IPS-18c (cell line): ENCODE data around the gene TMEM52B.
"Not testable (repeated sequence)": the region's sequence is repeated elsewhere in the genome, so short reads cannot be mapped to it uniquely, and the experiment has no call there.

Experiments used
- H3K4me3 ChIP-seq: 2 replicates; pipeline ENCODE4 v1.7.0; 2013; ENCODE audit warnings: low read depth, mild to moderate bottlenecking, low read length, moderate library complexity; ENCODE audit not compliant: insufficient read depth
- H3K9me3 ChIP-seq: one replicate; pipeline ENCODE4 v1.6.1; 2013; ENCODE audit warnings: mild to moderate bottlenecking, low read length, moderate library complexity; ENCODE audit not compliant: control insufficient read depth, insufficient read depth

The TMEM52B gene

GRCh38 chr12:10220398-10221077, 41.7 kb downstream of the TMEM52B start:
- Histone ChIP-seq H3K9me3 (no peaks in the 10 kb centered on the region), H3K4me3 (no peak overlapping the region)

GRCh38 chr12:10221846-10222245, 43.0 kb downstream of the TMEM52B start:
- no peak overlapping the region for H3K4me3 ChIP-seq
- no peaks in the 10 kb centered on the region for H3K9me3 ChIP-seq

- no peak overlapping the region for H3K4me3 ChIP-seq
- no peaks in the 10 kb centered on the region for H3K9me3 ChIP-seq
Measured at GRCh38 chr12:10223208-10223607, 44.4 kb downstream of the TMEM52B start.

- not testable (repeated sequence) for H3K4me3 ChIP-seq
Measured at GRCh38 chr12:10225426-10225825, 46.6 kb downstream of the TMEM52B start.

GRCh38 chr12:10226086-10226485, 47.3 kb downstream of the TMEM52B start:
- Histone ChIP-seq H3K4me3 (no peak overlapping the region), H3K9me3 (no peaks in the 10 kb centered on the region)

More at GRCh38 chr12:10225426-10225825, 46.6 kb downstream of the TMEM52B start:
- not testable (repeated sequence) for H3K9me3 ChIP-seq

GRCh38 chr12:10226731-10227130, 47.9 kb downstream of the TMEM52B start:
- H3K9me3 ChIP-seq, result no peaks in the 10 kb centered on the region
- H3K4me3 ChIP-seq, result no peak overlapping the region

GRCh38 chr12:10227648-10228047, 48.8 kb downstream of the TMEM52B start:
- Histone ChIP-seq H3K4me3 (no peak overlapping the region), H3K9me3 (no peaks in the 10 kb centered on the region)

GRCh38 chr12:10234562-10234961, 55.7 kb downstream of the TMEM52B start:
- Histone ChIP-seq H3K4me3 (no peak overlapping the region), H3K9me3 (peaks cover 7% of the 10 kb centered on the region)

GRCh38 chr12:10235761-10236631, 57.2 kb downstream of the TMEM52B start:
- peaks cover 7% of the 10 kb centered on the region for H3K9me3 ChIP-seq

GRCh38 chr12:10236720-10237119, 57.9 kb downstream of the TMEM52B start:
- Histone ChIP-seq H3K4me3 (no peak overlapping the region), H3K9me3 (peaks cover 7% of the 10 kb centered on the region)

More at GRCh38 chr12:10235761-10236631, 57.2 kb downstream of the TMEM52B start:
- no peak overlapping the region for H3K4me3 ChIP-seq

- H3K9me3 ChIP-seq, result peaks cover 4% of the 10 kb centered on the region
Measured at GRCh38 chr12:10238526-10238925, 59.7 kb downstream of the TMEM52B start.

GRCh38 chr12:10241290-10241689, 62.5 kb downstream of the TMEM52B start:
- H3K4me3 ChIP-seq, result no peak overlapping the region
- H3K9me3 ChIP-seq, result no peaks in the 10 kb centered on the region

More at GRCh38 chr12:10238526-10238925, 59.7 kb downstream of the TMEM52B start:
- no peak overlapping the region for H3K4me3 ChIP-seq
